ENCODE results near the gene ZFAND2B.
A peak's percentile ranks its signal among the peaks of the same experiment; 100 is the strongest.
"Not testable (repeated sequence)": the region's sequence is repeated elsewhere in the genome, so short reads cannot be mapped to it uniquely, and the experiment has no call there.

ZFAND2B gene

DNA sequence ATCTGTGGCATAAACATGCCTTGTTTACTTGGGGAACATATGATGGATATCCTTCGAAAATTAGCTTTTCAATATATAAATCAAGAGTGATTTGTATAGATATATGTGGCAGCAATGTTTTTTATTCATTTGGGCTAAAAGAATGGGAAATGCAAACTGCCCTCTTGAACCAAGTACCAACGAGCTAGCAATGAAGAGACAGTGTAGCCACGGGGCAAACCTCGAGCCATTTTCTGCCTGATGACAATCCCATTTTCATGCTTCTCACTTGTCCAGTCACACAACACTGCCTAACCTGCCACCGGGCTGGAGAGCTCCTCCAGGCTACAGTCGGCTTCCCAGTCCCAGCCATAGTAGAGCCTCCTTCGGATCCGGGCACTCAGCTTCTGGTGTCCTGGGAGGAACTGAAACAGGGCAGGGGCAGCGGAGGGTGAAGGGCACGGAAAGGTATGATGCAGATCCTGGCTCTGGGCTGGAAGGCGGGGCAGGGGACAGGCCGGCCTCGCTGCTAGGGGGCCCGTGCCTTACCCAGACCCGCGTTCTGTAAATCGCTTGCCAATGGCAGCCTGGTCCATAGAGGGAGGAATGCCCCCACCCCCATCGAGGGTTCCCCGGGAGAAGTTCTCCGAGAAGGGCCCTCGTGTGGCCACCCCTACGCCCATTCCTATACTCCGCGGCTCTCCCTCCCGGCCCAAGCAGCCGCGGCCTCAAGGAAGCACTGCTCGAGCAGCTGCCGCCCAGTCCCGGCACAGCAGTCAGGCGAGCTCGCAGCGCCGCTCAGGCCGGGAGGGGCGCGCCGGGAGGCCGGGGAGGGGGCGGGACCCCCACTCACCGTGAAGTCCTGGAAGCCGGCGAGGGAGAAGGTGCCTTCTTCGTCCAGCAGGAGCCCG is 30.4 kb upstream of the ZFAND2B start:
- no peak for DNase-seq (ENCODE audit: low read depth in 3 of 3)

DNA sequence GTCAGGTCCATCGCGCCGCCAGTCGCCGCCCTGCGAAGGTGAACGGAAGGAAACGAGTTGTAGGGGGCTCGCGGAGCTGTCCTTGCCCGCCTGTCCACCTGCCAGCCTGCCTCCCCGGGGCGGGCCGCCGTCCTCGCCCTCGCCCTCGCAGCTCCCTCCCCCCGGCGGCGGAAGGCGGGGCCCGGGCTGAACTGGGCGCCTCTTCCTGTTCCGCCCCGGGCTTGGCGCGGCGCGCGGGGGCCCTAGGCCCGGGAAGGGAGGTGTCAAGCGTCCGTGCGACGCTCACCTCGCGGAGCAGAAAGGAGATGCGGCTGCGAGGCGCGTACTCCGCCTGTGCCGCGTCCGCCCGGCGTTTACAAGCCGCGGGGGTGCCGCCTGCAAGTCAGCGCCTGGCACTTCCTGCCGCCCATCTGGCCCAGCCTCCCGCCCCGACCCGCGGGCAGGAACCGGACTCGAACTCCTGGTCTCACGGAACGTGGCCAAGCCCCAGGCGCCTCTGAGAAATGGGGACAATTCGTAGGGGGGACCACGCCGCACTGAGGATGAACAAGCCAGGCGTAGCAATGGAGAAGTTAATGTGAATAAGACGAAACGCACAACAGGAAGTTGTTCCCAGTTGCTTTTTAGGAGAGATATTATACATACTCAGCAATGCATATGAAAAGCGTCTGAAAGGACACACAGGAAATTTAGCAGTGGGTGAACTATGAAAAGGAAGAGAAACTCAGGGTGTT is 29.6 kb upstream of the ZFAND2B start, which contains the start of gene CNPPD1:
Gene CNPPD1 (minus strand): TSS at position 108 of the 734 bp plus-strand sequence. CDS start 97 bp downstream, at position 11.
- DNase-seq (ENCODE audit: low read depth in 3 of 3): peak; percentile 71 to 83 (median 71)

- DNase-seq (ENCODE audit: low read depth in 3 of 3): peak; percentile 53 to 66 (median 63)
Observed at GRCh38 chr2:219177552-219178376, 28.8 kb upstream of the ZFAND2B start, which contains the start of gene RETREG2. Gene RETREG2 (plus strand): TSS chr2:219178275. CDS start chr2:219178353, 78 bp downstream.

- DNase-seq (ENCODE audit: low read depth in 3 of 3): peak in 1 of 3 experiments; percentile 10
Observed at GRCh38 chr2:219178377-219179175, 28.0 kb upstream of the ZFAND2B start.

DNA sequence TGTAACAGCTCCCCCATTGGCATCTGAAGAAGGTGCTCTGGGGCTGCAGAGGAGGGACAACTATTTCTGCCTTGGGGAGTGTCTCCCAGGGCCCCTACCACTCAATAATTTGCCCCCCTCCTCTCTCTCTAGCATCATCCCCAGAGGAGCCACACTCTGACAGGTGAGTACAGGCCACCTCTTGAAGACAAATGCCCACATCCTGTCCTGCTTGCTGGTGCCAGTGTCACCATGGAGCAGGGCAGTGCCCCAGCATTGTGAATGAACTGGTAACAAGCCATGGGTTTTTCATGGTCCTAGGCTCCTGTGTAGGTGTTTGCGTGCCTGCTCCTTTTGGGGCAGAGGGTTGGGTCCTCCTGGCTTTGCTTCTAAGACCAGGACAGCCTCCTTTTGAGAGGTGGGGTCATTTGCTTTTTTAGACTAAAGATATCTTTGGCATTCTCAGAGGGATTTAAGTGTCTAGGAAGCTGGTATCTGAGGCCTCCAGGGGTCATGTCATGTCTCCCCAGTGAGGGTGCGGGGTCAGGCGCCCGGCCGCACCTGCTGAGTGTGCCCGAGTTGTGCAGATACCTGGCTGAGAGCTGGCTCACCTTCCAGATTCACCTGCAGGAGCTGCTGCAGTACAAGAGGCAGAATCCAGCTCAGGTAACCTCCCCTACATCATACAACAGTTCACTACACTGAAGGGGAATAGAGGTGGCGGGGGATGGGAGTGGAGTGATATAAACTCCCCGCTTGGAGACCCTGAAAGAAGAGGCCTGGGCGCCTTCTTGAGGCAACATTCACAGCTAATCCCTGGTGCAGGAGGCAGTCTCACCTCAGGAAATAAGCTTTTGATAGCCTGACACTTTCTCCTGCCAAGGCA is 26.7 kb upstream of the ZFAND2B start:
- DNase-seq (ENCODE audit: low read depth in 3 of 3): no peak

GRCh38 chr2:219180961-219181360 is 25.6 kb upstream of the ZFAND2B start:
- no peak for DNase-seq (ENCODE audit: low read depth in 3 of 3)

GRCh38 chr2:219181531-219181930 is 25.1 kb upstream of the ZFAND2B start:
- no peak for DNase-seq (ENCODE audit: low read depth in 3 of 3)

GRCh38 chr2:219182331-219183150 is 24.0 kb upstream of the ZFAND2B start:
- no peak for DNase-seq (ENCODE audit: low read depth in 3 of 3)

- no peak for DNase-seq (ENCODE audit: low read depth in 3 of 3)
Observed at GRCh38 chr2:219183151-219183772, 23.3 kb upstream of the ZFAND2B start.

GRCh38 chr2:219184121-219184520 is 22.5 kb upstream of the ZFAND2B start:
- no peak for DNase-seq (ENCODE audit: low read depth in 3 of 3)

- DNase-seq (ENCODE audit: low read depth in 3 of 3): no peak
Observed at GRCh38 chr2:219186754-219187456, 19.7 kb upstream of the ZFAND2B start.

DNA sequence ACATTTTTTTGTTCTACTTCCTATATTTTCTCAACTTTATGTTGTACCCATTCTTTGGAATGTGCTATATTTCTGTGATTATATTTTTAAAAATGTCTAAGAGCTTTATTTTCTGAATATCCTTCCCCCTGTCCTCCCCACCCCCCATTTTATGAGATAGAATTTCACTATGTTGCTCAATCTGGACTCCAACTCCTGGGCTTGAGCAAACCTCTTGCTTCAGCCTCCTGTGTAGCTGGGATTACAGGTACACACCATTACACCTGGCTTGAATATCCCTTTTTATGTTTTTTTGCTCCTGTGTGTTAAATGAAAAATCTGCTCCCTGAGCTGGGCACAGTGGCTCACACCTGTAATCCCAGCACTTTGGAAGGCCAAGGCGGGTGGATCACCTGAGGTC is 9.2 kb upstream of the ZFAND2B start:
- no peak for DNase-seq (ENCODE audit: low read depth in 3 of 3)

DNA sequence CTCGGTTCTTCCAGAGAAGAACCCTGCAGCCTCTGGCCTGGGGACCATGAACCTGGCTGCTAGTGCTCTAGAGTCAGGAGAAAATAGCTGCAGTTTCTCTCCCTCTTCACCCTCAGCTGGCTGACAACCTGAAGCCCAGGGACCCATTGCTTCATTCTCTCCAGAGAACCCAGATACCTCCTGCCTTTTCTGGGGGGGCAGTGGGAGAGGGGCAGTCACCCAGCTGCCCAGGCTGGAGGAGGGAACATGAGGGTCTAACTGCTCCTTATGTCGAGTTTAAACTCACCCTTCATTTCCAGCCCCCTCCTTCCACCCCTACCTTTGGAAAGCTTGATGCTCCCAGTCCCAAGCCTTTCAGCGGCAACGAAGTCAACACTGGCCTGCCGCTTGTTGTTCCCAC is 7.6 kb upstream of the ZFAND2B start:
- DNase-seq (ENCODE audit: low read depth in 3 of 3): no peak

- no peak for DNase-seq (ENCODE audit: low read depth in 3 of 3)
Observed at GRCh38 chr2:219199470-219200211, 6.9 kb upstream of the ZFAND2B start.

DNA sequence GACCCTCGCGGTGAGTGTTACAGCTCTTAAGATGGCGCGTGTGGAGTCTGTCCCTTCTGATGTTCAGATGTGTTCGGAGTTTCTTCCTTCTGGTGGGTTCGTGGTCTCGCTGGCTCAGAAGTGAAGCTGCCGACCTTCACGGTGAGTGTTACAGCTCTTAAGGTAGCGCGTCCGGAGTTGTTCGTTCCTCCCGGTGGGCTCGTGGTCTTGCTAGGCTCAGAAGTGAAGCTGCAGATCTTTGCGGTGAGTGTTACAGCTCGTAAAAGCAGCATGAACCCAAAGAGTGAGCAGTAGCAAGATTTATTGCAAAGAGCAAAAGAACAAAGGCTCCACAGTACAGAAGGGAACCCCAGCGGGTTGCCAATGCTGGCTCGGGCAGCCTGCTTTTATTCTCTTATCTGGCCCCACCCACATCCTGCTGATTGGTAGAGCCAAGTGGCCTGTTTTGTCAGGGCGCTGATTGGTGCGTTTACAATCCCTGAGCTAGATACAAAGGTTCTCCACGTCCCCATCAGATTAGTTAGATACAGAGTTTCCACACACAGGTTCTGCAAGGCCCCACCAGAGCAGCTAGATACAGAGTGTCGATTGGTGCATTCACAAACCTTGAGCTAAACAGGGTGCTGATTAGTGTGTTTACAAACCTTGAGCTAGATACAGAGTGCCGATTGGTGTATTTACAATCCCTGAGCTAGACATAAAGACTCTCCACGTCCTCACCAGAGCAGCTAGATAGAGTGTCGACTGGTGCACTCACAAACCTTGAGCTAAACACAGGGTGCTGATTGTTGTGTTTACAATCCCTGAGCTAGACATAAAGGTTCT is 5.9 kb upstream of the ZFAND2B start:
- DNase-seq (ENCODE audit: low read depth in 3 of 3): not testable (repeated sequence)

DNA sequence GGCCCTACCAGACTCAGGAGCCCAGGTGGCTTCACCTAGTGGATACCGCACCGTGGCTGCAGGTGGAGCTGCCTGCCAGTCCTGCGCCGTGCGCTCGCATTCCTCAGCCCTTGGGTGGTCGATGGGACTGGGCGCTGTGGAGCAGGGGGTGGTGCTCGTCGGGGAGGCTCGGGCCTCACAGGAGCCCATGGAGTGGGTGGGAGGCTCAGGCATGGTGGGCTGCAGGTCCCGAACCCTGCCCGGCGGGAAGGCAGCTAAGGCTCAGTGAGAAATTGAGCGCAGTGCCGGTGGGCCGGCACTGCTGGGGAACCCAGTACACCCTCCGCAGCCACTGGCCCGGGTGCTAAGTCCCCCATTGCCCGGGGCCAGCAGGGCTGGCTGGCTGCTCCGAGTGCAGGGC is 5.3 kb upstream of the ZFAND2B start:
- DNase-seq (ENCODE audit: low read depth in 3 of 3): not testable (repeated sequence)
